GM12878 (cell line): ENCODE data around the gene EFCAB3. TPM values are rescaled to one million over a fixed set of nuclear protein-coding genes. Genes with fewer than 3 reads are reported as not detected.
"Not testable (repeated sequence)": the region's sequence is repeated elsewhere in the genome, so short reads cannot be mapped to it uniquely, and the experiment has no call there.

Experiments
- ATAC-seq: fragments of 200-7000 bp; cut with Tn5 transposase; 3 replicates; pipeline ENCODE4 v1.9.1; 2020; ENCODE audit warnings: mild to moderate bottlenecking, moderate library complexity
- BruUV-seq: library from RNA; stranded (reverse); fragments of 400-500 nt; replicated peaks from 2 replicates; lab custom pipeline; 2021; lab: Mats Ljungman, UMichigan
- CTCF ChIA-PET: fragments of 300-600 bp; sonication (Branson Sonifier 250); formaldehyde crosslinking; extraction: SDS; loops from one replicate; lab custom pipeline; 2021; ENCODE audit warnings: inconsistent platforms; lab: Yijun Ruan, JAX
- POLR2A ChIA-PET: fragments of 350-600 bp; formaldehyde crosslinking; extraction: SDS; loops from one replicate; lab custom pipeline; 2021; ENCODE audit warnings: inconsistent platforms; lab: Charles Lee
- RAD21 ChIA-PET: fragments of 300-600 bp; sonication (Branson Sonifier 250); formaldehyde crosslinking; loops from one replicate; lab custom pipeline; 2023; ENCODE audit warnings: antibody characterized with exemption; ENCODE audit not compliant: unreplicated experiment; lab: Charles Lee
- SMC1A ChIA-PET: fragments of 300-600 bp; sonication (Branson Sonifier 250); formaldehyde crosslinking; loops from one replicate; lab custom pipeline; 2023; ENCODE audit not compliant: unreplicated experiment, uncharacterized antibody; lab: Charles Lee
- DNase-seq: peaks from one replicate; pipeline ENCODE4 v3.0.0-alpha.2; 2011; ENCODE audit warnings: low read depth, low spot score
- FAIRE-seq: peaks from 3 replicates; lab custom pipeline; 2011; peaks lifted over from hg19 to GRCh38; lab: Jason Lieb, UNC
- H2AFZ ChIP-seq: 2 replicates; pipeline ENCODE4 v1.6.0; 2011; ENCODE audit warnings: low read depth, low read length, control low read depth; ENCODE audit not compliant: control insufficient read depth
- H3K27ac ChIP-seq: 2 replicates; pipeline ENCODE4 v1.5.1; 2011; ENCODE audit warnings: control low read depth; ENCODE audit not compliant: control insufficient read depth, insufficient read depth
- H3K27me3 ChIP-seq, 2 experiments: replicated peaks in 1 of 2; 2 replicates each; pipeline versions ENCODE4 v1.6.0 to v1.6.1; 2011; ENCODE audit warnings: low read length in 1 of 2; ENCODE audit not compliant: control insufficient read depth in 2 of 2, insufficient read depth in 2 of 2
- H3K36me3 ChIP-seq, 2 experiments: 2 replicates each; pipeline ENCODE4 v1.5.1; 2011; ENCODE audit warnings: low read length in 1 of 2; ENCODE audit not compliant: control insufficient read depth in 2 of 2, insufficient read depth in 2 of 2
- H3K4me1 ChIP-seq: 2 replicates; pipeline ENCODE4 v1.6.1; 2011; ENCODE audit warnings: mild to moderate bottlenecking, low read length, moderate library complexity, mixed read lengths; ENCODE audit not compliant: control insufficient read depth, insufficient read depth
- H3K4me2 ChIP-seq: 2 replicates; pipeline ENCODE4 v1.6.0; 2011; ENCODE audit warnings: control low read depth; ENCODE audit not compliant: control insufficient read depth, insufficient read depth
- H3K4me3 ChIP-seq: fragments of 200-600 bp; sonication (generic); 2 replicates; pipeline ENCODE4 v1.5.1; 2016
- H3K79me2 ChIP-seq: 2 replicates; pipeline ENCODE4 v1.6.0; 2011; ENCODE audit warnings: low read length; ENCODE audit not compliant: control insufficient read depth, insufficient read depth
- H3K9ac ChIP-seq: 2 replicates; pipeline ENCODE4 v1.8.0; 2011; ENCODE audit warnings: low read length, control low read depth, mixed read lengths; ENCODE audit not compliant: control insufficient read depth, insufficient read depth
- H3K9me3 ChIP-seq: replicated peaks from 3 replicates; pipeline ENCODE4 v1.5.1; 2011; ENCODE audit warnings: mild to moderate bottlenecking, low read length; ENCODE audit not compliant: control insufficient read depth, insufficient read depth
- H4K20me1 ChIP-seq: 2 replicates; pipeline ENCODE4 v1.6.0; 2011; ENCODE audit not compliant: control insufficient read depth, insufficient read depth
- BCL11A ChIP-seq: IDR thresholded peaks from 2 replicates; pipeline ENCODE4 v1.6.1; 2011; ENCODE audit warnings: low read depth, low read length
- GATAD2B ChIP-seq: fragments of 450-650 bp; conservative IDR thresholded peaks from 2 replicates; pipeline ENCODE4 v1.6.1; 2017; ENCODE audit warnings: low read depth, mild to moderate bottlenecking, moderate library complexity
- HCFC1 ChIP-seq: fragments of 150-350 bp; IDR thresholded peaks from 2 replicates; pipeline ENCODE4 v1.6.1; 2014; ENCODE audit warnings: low read length
- PAX5 ChIP-seq: IDR thresholded peaks from 2 replicates; pipeline ENCODE4 v1.6.1; 2011; ENCODE audit warnings: low read depth, low read length, borderline replicate concordance
- RFX5 ChIP-seq: IDR thresholded peaks from 2 replicates; pipeline ENCODE4 v1.6.1; 2011; ENCODE audit warnings: low read depth, low read length, improper control_type of control experiment
- SUZ12 ChIP-seq: fragments of 200-600 bp; sonication (generic); IDR thresholded peaks from one replicate; pipeline ENCODE4 v1.6.1; 2018; ENCODE audit warnings: antibody characterized with exemption, mild to moderate bottlenecking; ENCODE audit not compliant: unreplicated experiment
- WGBS: methylation state at CpG from one replicate; pipeline ENCODE4 v1.1.6; 2016; ENCODE audit warnings: low lambda C conversion rate; ENCODE audit not compliant: insufficient replicate concordance, insufficient coverage; ENCODE audit errors: missing lambda C conversion rate; 5-methylcytosine and 5-hydroxymethylcytosine counted together
- in situ Hi-C: fragments of 300-500 bp; cut with MboI; formaldehyde crosslinking; loops from 9 replicates; pipeline ENCODE4 v1.14.3; 2018; ENCODE audit warnings: mixed read lengths
- intact Hi-C: fragments of 100-400 bp; cut with micrococcal nuclease; formaldehyde crosslinking; loops from one replicate; pipeline ENCODE4 v1.14.2; 2022; ENCODE audit not compliant: unreplicated experiment
- polyA plus RNA-seq, 11 experiments: library from polyadenylated mRNA; depleted of rRNA in 4 of 11; unstranded in 6 of 11; stranded (reverse) in 5 of 11; fragments of >200 nt; fragmentation: Nextera tagmentation in 4 of 11; fragmentation: Illumina TruSeq in 1 of 11; extraction: Ambion mirVana in 4 of 11; extraction: Trizol in 1 of 11; gene quantifications; 1 replicate in 1 of 11; 2 replicates in 10 of 11; pipeline versions ENCODE4 v1.2.1 to v1.2.3, GENCODE V29; 2011 to 2016; ENCODE audit warnings: inconsistent platforms in 2 of 11, missing spikeins in 2 of 11, low read depth in 1 of 11
- total RNA-seq, 4 experiments: library from RNA; depleted of rRNA in 3 of 4; stranded (reverse); fragments of >200 nt in 3 of 4; fragmentation: Illumina TruSeq in 1 of 4; extraction: Trizol in 1 of 4; gene quantifications; 2 replicates each; pipeline versions ENCODE4 v1.2.1 to v1.2.3, GENCODE V29; 2013 to 2021

Gene EFCAB3
- total and polyA plus RNA-seq, 10 of the 15 experiments (the other 5 are each of a cell fraction or from before 2014, with no cell fraction given), result not detected

- TF ChIP-seq SUZ12 (no peak), HCFC1 (no peak), RFX5 (no peak), BCL11A (no peak), PAX5 (no peak), GATAD2B (no peak)
Measured at GRCh38 chr17:62405451-62405850, 25.1 kb downstream of the EFCAB3 start (continued).

GRCh38 chr17:62413090-62413489 is 32.7 kb downstream of the EFCAB3 start:
- BruUV-seq, H3K9ac ChIP-seq, H4K20me1 ChIP-seq, H3K36me3 ChIP-seq, SMC1A ChIA-PET, FAIRE-seq, H3K9me3 ChIP-seq, H3K27ac ChIP-seq, RAD21 ChIA-PET, ATAC-seq, in situ Hi-C loops, intact Hi-C loops, H3K79me2 ChIP-seq, H3K4me3 ChIP-seq, H3K4me2 ChIP-seq, H3K27me3 ChIP-seq, DNase-seq, H2AFZ ChIP-seq, H3K4me1 ChIP-seq, POLR2A ChIA-PET: not testable (repeated sequence)
- CTCF ChIA-PET, result interaction anchor here (0.7 kb wide), 1 partner anchor 1066 kb away, joined by 3 read pairs; no protein-coding TSS in a partner anchor
- 20% methylated on average over 1 of the region's 1 CpG for WGBS
